GM18511 (cell line): ENCODE measurements around the gene KLHDC7A.

Experiments used
- ATAC-seq: cut with Tn5 transposase; IDR thresholded peaks from one replicate; pipeline ENCODE4 v1.9.1; 2021; ENCODE audit warnings: mild to moderate bottlenecking, moderate library complexity; ENCODE audit not compliant: unreplicated experiment

The KLHDC7A gene

GRCh38 chr1:18501833-18502232, 21.1 kb downstream of the KLHDC7A start:
- no peak for ATAC-seq

- no peak for ATAC-seq
Observed at GRCh38 chr1:18504609-18505008, 23.9 kb downstream of the KLHDC7A start.

GRCh38 chr1:18505666-18506065, 24.9 kb downstream of the KLHDC7A start:
- no peak for ATAC-seq

- no peak for ATAC-seq
Observed at GRCh38 chr1:18508084-18508483, 27.4 kb downstream of the KLHDC7A start.

- ATAC-seq: no peak
Observed at GRCh38 chr1:18511149-18511873, 30.6 kb downstream of the KLHDC7A start.

- ATAC-seq: no peak
Observed at GRCh38 chr1:18511874-18512150, 31.1 kb downstream of the KLHDC7A start.

- no peak for ATAC-seq
Observed at GRCh38 chr1:18512883-18513282, 32.2 kb downstream of the KLHDC7A start.

GRCh38 chr1:18513995-18514394, 33.3 kb downstream of the KLHDC7A start:
- no peak for ATAC-seq

GRCh38 chr1:18515120-18515667, 34.5 kb downstream of the KLHDC7A start:
- ATAC-seq: no peak

- no peak for ATAC-seq
Observed at GRCh38 chr1:18516473-18516872, 35.7 kb downstream of the KLHDC7A start.

GRCh38 chr1:18526436-18527275, 45.9 kb downstream of the KLHDC7A start:
- ATAC-seq: no peak

GRCh38 chr1:18527514-18527913, 46.8 kb downstream of the KLHDC7A start:
- ATAC-seq: no peak

GRCh38 chr1:18527921-18528320, 47.2 kb downstream of the KLHDC7A start:
- ATAC-seq: no peak

- ATAC-seq: no peak
Observed at GRCh38 chr1:18528616-18529015, 47.9 kb downstream of the KLHDC7A start.

- no peak for ATAC-seq
Observed at GRCh38 chr1:18529714-18530113, 49.0 kb downstream of the KLHDC7A start.

GRCh38 chr1:18530587-18531502, 50.1 kb downstream of the KLHDC7A start:
- no peak for ATAC-seq

GRCh38 chr1:18531503-18531845, 50.7 kb downstream of the KLHDC7A start:
- ATAC-seq: no peak

- ATAC-seq: no peak
Observed at GRCh38 chr1:18532390-18533170, 51.9 kb downstream of the KLHDC7A start.

- ATAC-seq: no peak
Observed at GRCh38 chr1:18533259-18533658, 52.5 kb downstream of the KLHDC7A start.

- ATAC-seq: no peak
Observed at GRCh38 chr1:18534810-18535205, 54.1 kb downstream of the KLHDC7A start.
